HL-60 (cell line): ENCODE measurements around the gene GPC5.

Experiments
- CTCF ChIP-seq: IDR thresholded peaks from one replicate; pipeline ENCODE4 v1.5.1; 2011; ENCODE audit warnings: low read length, control low read depth, inconsistent platforms; ENCODE audit not compliant: insufficient read depth
- GABPA ChIP-seq: IDR thresholded peaks from 2 replicates; pipeline ENCODE4 v1.6.1; 2012; ENCODE audit warnings: low read depth
- POLR2AphosphoS5 ChIP-seq: IDR thresholded peaks from 2 replicates; pipeline ENCODE4 v1.6.1; 2012; ENCODE audit warnings: low read depth
- REST ChIP-seq: IDR thresholded peaks from 2 replicates; pipeline ENCODE4 v1.6.1; 2012; ENCODE audit warnings: low read depth; ENCODE audit not compliant: insufficient replicate concordance

DNA sequence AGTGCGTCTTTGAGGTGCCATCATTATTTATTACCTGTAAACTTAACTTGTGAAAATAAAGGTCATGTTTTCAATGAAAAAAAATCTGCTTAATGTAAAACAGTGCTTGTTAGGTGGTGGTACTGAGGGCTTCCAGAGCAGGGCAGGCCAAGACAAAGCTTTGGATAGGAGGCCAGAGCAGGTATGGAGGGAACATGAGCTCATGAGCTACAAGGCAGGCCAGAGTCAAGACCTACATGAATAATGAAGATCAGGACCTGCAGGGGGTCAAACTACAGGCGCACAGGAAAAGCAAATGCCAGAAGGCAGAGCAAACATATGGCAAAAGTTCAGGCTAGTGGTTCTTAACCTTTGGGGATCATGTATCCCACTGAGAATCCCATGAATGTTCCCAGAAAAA, 343.5 kb downstream of the GPC5 start:
- TF ChIP-seq CTCF (no peak), POLR2AphosphoS5 (no peak), REST (no peak), GABPA (no peak)
